K562 (cell line): ENCODE data around the gene BCL2L1. TPM values are rescaled to one million over a fixed set of nuclear protein-coding genes. Genes with fewer than 3 reads are reported as not detected.

Experiments
- ARNT ChIP-seq, 2 experiments: fragments of 450-650 bp; IDR thresholded peaks; 2 replicates each; pipeline ENCODE4 v1.6.1; 2016; ENCODE audit warnings: mild to moderate bottlenecking in 1 of 2
- CHCHD3 ChIP-seq: fragments of 250-450 bp; sonication (Bioruptor Pico); IDR thresholded peaks from 2 replicates; pipeline ENCODE4 v2.1.2; 2022; ENCODE audit warnings: mild to moderate bottlenecking
- CSDE1 ChIP-seq, 2 experiments: fragments of 450-650 bp; IDR thresholded peaks; 2 replicates each; pipeline ENCODE4 v1.6.1; 2016; ENCODE audit warnings: mild to moderate bottlenecking in 1 of 2
- DDX20 ChIP-seq: fragments of 450-650 bp; IDR thresholded peaks from 2 replicates; pipeline ENCODE4 v1.6.1; 2016; ENCODE audit warnings: missing genetic modification characterization, low read depth, mild to moderate bottlenecking, missing compliant biosample characterization, moderate library complexity
- ETV6 ChIP-seq, 3 experiments: fragments of 150-350 bp in 1 of 3; sonication (generic) in 1 of 3; formaldehyde crosslinking in 1 of 3; IDR thresholded peaks; 2 replicates each; pipeline versions ENCODE4 v1.6.1 to v1.8.0; 2014 to 2022; ENCODE audit warnings: borderline replicate concordance in 2 of 3, low read depth in 2 of 3, antibody characterized with exemption in 1 of 3, low read length in 1 of 3, mild to moderate bottlenecking in 1 of 3, missing genetic modification reagents in 1 of 3
- HCFC1 ChIP-seq: IDR thresholded peaks from 2 replicates; pipeline ENCODE4 v1.6.1; 2012; ENCODE audit warnings: low read depth, low read length, improper control_type of control experiment
- ILF3 ChIP-seq: fragments of 450-650 bp; IDR thresholded peaks from 2 replicates; pipeline ENCODE4 v1.6.1; 2018; ENCODE audit warnings: antibody characterized with exemption, mild to moderate bottlenecking, moderate library complexity, borderline replicate concordance
- KAT7 ChIP-seq: sonication (generic); formaldehyde crosslinking; IDR thresholded peaks from 2 replicates; pipeline ENCODE4 v1.8.0; 2022; ENCODE audit warnings: missing genetic modification reagents, mild to moderate bottlenecking, borderline replicate concordance
- MLLT1 ChIP-seq, 2 experiments: fragments of 450-650 bp; IDR thresholded peaks; 2 replicates each; pipeline ENCODE4 v1.6.1; 2016
- NFRKB ChIP-seq: fragments of 450-650 bp; IDR thresholded peaks from 2 replicates; pipeline ENCODE4 v1.6.1; 2016; ENCODE audit warnings: low read depth
- RBM15 ChIP-seq: fragments of 200-400 bp; formaldehyde crosslinking; IDR thresholded peaks from 2 replicates; pipeline ENCODE4 v1.6.1; 2018; ENCODE audit warnings: mild to moderate bottlenecking, low read length, moderate library complexity; ENCODE audit not compliant: insufficient read depth
- SAFB ChIP-seq: fragments of 200-400 bp; formaldehyde crosslinking; IDR thresholded peaks from 2 replicates; pipeline ENCODE4 v1.6.1; 2017; ENCODE audit warnings: low read depth, low read length, borderline replicate concordance
- SMAD3 ChIP-seq: fragments of 450-650 bp; formaldehyde crosslinking; conservative IDR thresholded peaks from 2 replicates; pipeline ENCODE4 v1.4.0; 2020; ENCODE audit warnings: mild to moderate bottlenecking
- SNAPC5 ChIP-seq: fragments of 250-450 bp; sonication (Bioruptor Pico); IDR thresholded peaks from 2 replicates; pipeline ENCODE4 v1.8.0; 2021; ENCODE audit warnings: moderate library complexity, mild to moderate bottlenecking, inconsistent platforms
- TCF3 ChIP-seq: sonication (generic); formaldehyde crosslinking; IDR thresholded peaks from 2 replicates; pipeline ENCODE4 v1.4.0; 2020; ENCODE audit warnings: mild to moderate bottlenecking, missing genetic modification reagents
- TEAD2 ChIP-seq: fragments of 450-650 bp; IDR thresholded peaks from 2 replicates; pipeline ENCODE4 v1.6.1; 2016; ENCODE audit warnings: missing genetic modification characterization, control low read depth, missing compliant biosample characterization
- TEAD4 ChIP-seq, 2 experiments: sonication (generic) in 1 of 2; formaldehyde crosslinking in 1 of 2; IDR thresholded peaks; 2 replicates each; pipeline versions ENCODE4 v1.6.1 to v1.8.0; 2012 to 2022; ENCODE audit warnings: borderline replicate concordance in 1 of 2, inconsistent platforms in 1 of 2, low read length in 1 of 2, mild to moderate bottlenecking in 1 of 2, missing genetic modification reagents in 1 of 2
- ZBTB5 ChIP-seq: fragments of 450-650 bp; IDR thresholded peaks from 2 replicates; pipeline ENCODE4 v1.6.1; 2017; ENCODE audit warnings: antibody characterized with exemption
- ZEB2 ChIP-seq: fragments of 450-650 bp; IDR thresholded peaks from 2 replicates; pipeline ENCODE4 v1.6.1; 2016
- ZNF165 ChIP-seq: fragments of 250-450 bp; sonication (Bioruptor Pico); IDR thresholded peaks from 2 replicates; pipeline ENCODE4 v1.4.0; 2020; ENCODE audit warnings: borderline replicate concordance
- ZNF3 ChIP-seq: fragments of 250-450 bp; sonication (Bioruptor Pico); IDR thresholded peaks from 2 replicates; pipeline ENCODE4 v1.5.0; 2021; ENCODE audit warnings: mild to moderate bottlenecking, moderate library complexity
- ZNF398 ChIP-seq: fragments of 250-450 bp; sonication (Bioruptor Pico); IDR thresholded peaks from 2 replicates; pipeline ENCODE4 v1.8.0; 2021; ENCODE audit warnings: moderate library complexity, mild to moderate bottlenecking, inconsistent platforms
- ZNF41 ChIP-seq: fragments of 250-450 bp; sonication (Bioruptor Pico); conservative IDR thresholded peaks from 2 replicates; pipeline ENCODE4 v1.4.0; 2020; ENCODE audit warnings: mild to moderate bottlenecking
- ZNF780A ChIP-seq: fragments of 250-450 bp; sonication (Bioruptor Pico); IDR thresholded peaks from 2 replicates; pipeline ENCODE4 v1.5.0; 2021; ENCODE audit warnings: mild to moderate bottlenecking
- ZSCAN29 ChIP-seq: fragments of 450-650 bp; IDR thresholded peaks from 2 replicates; pipeline ENCODE4 v1.6.1; 2017
- polyA plus RNA-seq, 8 experiments: library from polyadenylated mRNA; depleted of rRNA in 4 of 8; stranded (reverse) in 5 of 8; unstranded in 3 of 8; fragments of >200 nt; fragmentation: Nextera tagmentation in 2 of 8; fragmentation: Illumina TruSeq in 1 of 8; extraction: Ambion mirVana in 2 of 8; extraction: Trizol in 1 of 8; gene quantifications; 2 replicates each; pipeline versions ENCODE4 v1.2.1 to v1.2.3, GENCODE V29; 2011 to 2014; ENCODE audit warnings: inconsistent platforms in 1 of 8, missing spikeins in 1 of 8
- total RNA-seq, 7 experiments: library from RNA; depleted of rRNA in 6 of 7; stranded (reverse); fragments of >200 nt in 6 of 7; fragmentation: Illumina TruSeq in 2 of 7; extraction: Trizol in 2 of 7; gene quantifications; 2 replicates each; pipeline versions ENCODE4 v1.2.1 to v1.2.3, GENCODE V29; 2011 to 2021; ENCODE audit warnings: low replicate concordance in 1 of 7

Gene BCL2L1
- total and polyA plus RNA-seq, 9 of the 15 experiments (the other 6 are each of a cell fraction or from before 2014, with no cell fraction given): 3.3 to 182 (median 120) TPM

GRCh38 chr20:31706607-31707257 is 15.9 kb downstream of the BCL2L1 start (continued):
- TF ChIP-seq MLLT1 (IDR thresholded peaks at IDR 0.05): no peak
- TF ChIP-seq ZNF3 (CRISPR knock-in tag): no peak
- TF ChIP-seq TEAD2 (tag): no peak
- no peak for TF ChIP-seq ZNF780A
- TF ChIP-seq DDX20 (tag): peak; percentile 23; the same call in 1 of the 2 replicates
- no peak for TF ChIP-seq CSDE1 (IDR thresholded peaks at IDR 0.05)
- TF ChIP-seq TEAD4 (IDR thresholded peaks at IDR 0.05; ENCODE audit: low read length): peak; percentile 88
- TF ChIP-seq TEAD4 (CRISPR knock-in tag; IDR thresholded peaks at IDR 0.05; ENCODE audit: borderline replicate concordance): no peak
- TF ChIP-seq TCF3 (CRISPR knock-in tag): peak; percentile 97
- no peak for TF ChIP-seq ZNF398 (CRISPR knock-in tag)
- no peak for TF ChIP-seq RBM15
- no peak for TF ChIP-seq HCFC1
- peak; percentile 81 to 87 for TF ChIP-seq ARNT (IDR thresholded peaks at IDR 0.05)
- TF ChIP-seq ZBTB5: no peak
- TF ChIP-seq ETV6 (IDR thresholded peaks at IDR 0.05; ENCODE audit: borderline replicate concordance in 1 of 2, low read depth in 2 of 2, low read length in 1 of 2): no peak
- TF ChIP-seq ETV6 (CRISPR knock-in tag; IDR thresholded peaks at IDR 0.05; ENCODE audit: borderline replicate concordance): no peak
- TF ChIP-seq ZEB2: peak; percentile 58; the same call in 1 of the 2 replicates
- no peak; the same call in 1 of the 2 replicates for TF ChIP-seq ZNF41 (CRISPR knock-in tag)
- TF ChIP-seq KAT7 (CRISPR knock-in tag): no peak
- TF ChIP-seq CHCHD3 (CRISPR knock-in tag): no peak
- TF ChIP-seq ZNF165 (CRISPR knock-in tag): no peak
- no peak; the same call in 1 of the 2 replicates for TF ChIP-seq NFRKB
- TF ChIP-seq SMAD3: 0 out of 2 replicates have a peak, but pooled peaks have one; percentile 54
- TF ChIP-seq SAFB: no peak
- no peak for TF ChIP-seq ILF3
- TF ChIP-seq ZSCAN29: no peak
- no peak for TF ChIP-seq SNAPC5 (CRISPR knock-in tag)
